Endothelial cell of umbilical vein (primary cell): ENCODE data around the gene GTF3C5. TPM values are rescaled to one million over a fixed set of nuclear protein-coding genes. Genes with fewer than 3 reads are reported as not detected.

Source experiments
- BruUV-seq: library from RNA; stranded (reverse); fragments of 400-500 nt; replicated peaks from 2 replicates; lab custom pipeline; 2021; lab: Mats Ljungman, UMichigan
- CTCF ChIA-PET: fragments of 300-600, 350-600 bp; sonication (Branson Sonifier 250); formaldehyde crosslinking; loops from one replicate; lab custom pipeline; 2021; ENCODE audit warnings: antibody characterized with exemption, inconsistent platforms; lab: Charles Lee
- POLR2A ChIA-PET: fragments of 300-600, 350-600 bp; sonication (Branson Sonifier 250); formaldehyde crosslinking; loops from one replicate; lab custom pipeline; 2021; ENCODE audit warnings: antibody characterized with exemption, inconsistent platforms; lab: Charles Lee
- DNase-seq: peaks from one replicate; pipeline ENCODE4 v3.0.0-alpha.2; 2011; ENCODE audit warnings: low read depth, low spot score
- FAIRE-seq: peaks from 2 replicates; lab custom pipeline; 2011; peaks lifted over from hg19 to GRCh38; lab: Jason Lieb, UNC
- H2AFZ ChIP-seq: 2 replicates; pipeline ENCODE4 v1.6.0; 2012; ENCODE audit warnings: low read depth, low read length, control low read depth, inconsistent platforms
- H3K27ac ChIP-seq: 2 replicates; pipeline ENCODE4 v1.5.1; 2011; ENCODE audit warnings: low read depth, mild to moderate bottlenecking, control low read depth, low read length, moderate library complexity; ENCODE audit not compliant: insufficient read depth
- H3K27me3 ChIP-seq, 2 experiments: 2 replicates each; pipeline versions ENCODE4 v1.6.0 to v1.6.1; 2011; ENCODE audit warnings: low read length in 2 of 2, mixed read lengths in 1 of 2; ENCODE audit not compliant: control insufficient read depth in 2 of 2, insufficient read depth in 2 of 2
- H3K36me3 ChIP-seq, 2 experiments: 2 replicates in 1 of 2; 3 replicates in 1 of 2; pipeline ENCODE4 v1.5.1; 2011; ENCODE audit warnings: low read length in 2 of 2, mild to moderate bottlenecking in 1 of 2, moderate library complexity in 1 of 2; ENCODE audit not compliant: control insufficient read depth in 2 of 2, insufficient read depth in 2 of 2; ENCODE audit errors: extremely low read depth in 1 of 2
- H3K4me1 ChIP-seq: 3 replicates; pipeline ENCODE4 v1.5.1; 2011; ENCODE audit warnings: mild to moderate bottlenecking, low read length; ENCODE audit not compliant: control insufficient read depth, insufficient read depth; ENCODE audit errors: extremely low read depth
- H3K4me2 ChIP-seq: 2 replicates; pipeline ENCODE4 v1.6.1; 2011; ENCODE audit warnings: low read length, control low read depth, mixed read lengths; ENCODE audit not compliant: insufficient read depth
- H3K4me3 ChIP-seq, 3 experiments: fragments of 200-600 bp in 1 of 3; sonication (generic), shearing (Covaris generic) in 1 of 3; replicated peaks in 1 of 3; 2 replicates each; pipeline ENCODE4 v1.5.1; 2011 to 2016; ENCODE audit warnings: control low read depth in 3 of 3, low read length in 3 of 3, mild to moderate bottlenecking in 2 of 3, inconsistent platforms in 1 of 3, low read depth in 1 of 3, moderate library complexity in 1 of 3; ENCODE audit not compliant: insufficient read depth in 1 of 3
- H3K79me2 ChIP-seq: 2 replicates; pipeline ENCODE4 v1.6.0; 2012; ENCODE audit warnings: low read length, inconsistent platforms; ENCODE audit not compliant: control insufficient read depth, insufficient read depth
- H3K9ac ChIP-seq: replicated peaks from 2 replicates; pipeline ENCODE3; 2011; ENCODE audit warnings: low read length, control low read depth; ENCODE audit not compliant: insufficient read depth; ENCODE audit errors: extremely low read depth
- H3K9me1 ChIP-seq: replicated peaks from 3 replicates; pipeline ENCODE4 v1.6.0; 2011; ENCODE audit warnings: mild to moderate bottlenecking, low read length; ENCODE audit not compliant: control insufficient read depth, insufficient read depth; ENCODE audit errors: extremely low read depth
- H3K9me3 ChIP-seq: replicated peaks from 2 replicates; pipeline ENCODE4 v1.5.1; 2012; ENCODE audit warnings: low read length, inconsistent platforms; ENCODE audit not compliant: control insufficient read depth, insufficient read depth
- H4K20me1 ChIP-seq: replicated peaks from 2 replicates; pipeline ENCODE3; 2011; ENCODE audit warnings: mild to moderate bottlenecking, low read length; ENCODE audit not compliant: control insufficient read depth, insufficient read depth; ENCODE audit errors: extremely low read depth
- EZH2 ChIP-seq: IDR thresholded peaks from 2 replicates; pipeline ENCODE4 v1.6.1; 2012; ENCODE audit warnings: borderline replicate concordance, low read depth, mild to moderate bottlenecking, moderate library complexity, low read length, inconsistent platforms; ENCODE audit not compliant: severe bottlenecking
- FOS ChIP-seq: IDR thresholded peaks from 2 replicates; pipeline ENCODE4 v1.6.1; 2011; ENCODE audit warnings: mild to moderate bottlenecking, low read length, moderate library complexity, borderline replicate concordance; ENCODE audit not compliant: insufficient read depth
- GATA2 ChIP-seq: IDR thresholded peaks from 2 replicates; pipeline ENCODE4 v1.7.0; 2011; ENCODE audit warnings: low read depth, mild to moderate bottlenecking, moderate library complexity, mixed read lengths, low read length; ENCODE audit not compliant: insufficient read length, insufficient read depth
- JUN ChIP-seq: IDR thresholded peaks from 2 replicates; pipeline ENCODE4 v1.6.1; 2011; ENCODE audit warnings: borderline replicate concordance, low read depth; ENCODE audit not compliant: insufficient read length, insufficient read depth
- MYC ChIP-seq: IDR thresholded peaks from one replicate; pipeline ENCODE4 v1.6.1; 2011; ENCODE audit warnings: mild to moderate bottlenecking, low read depth, low read length
- POLR2A ChIP-seq: IDR thresholded peaks from 2 replicates; pipeline ENCODE4 v1.6.1; 2012; ENCODE audit warnings: low read depth, mild to moderate bottlenecking, control low read depth, low read length
- POLR2AphosphoS5 ChIP-seq: IDR thresholded peaks from 2 replicates; pipeline ENCODE4 v1.6.1; 2012; ENCODE audit warnings: low read depth, mild to moderate bottlenecking, control low read depth, low read length, moderate library complexity; ENCODE audit not compliant: insufficient read depth
- dilution Hi-C: fragments of 300-500 bp; cut with MboI; formaldehyde crosslinking; loops from one replicate; pipeline ENCODE4 v1.15.0; 2019; ENCODE audit warnings: low sequenced_read_pairs; ENCODE audit not compliant: extremely low pct_ligation_motif_present
- intact Hi-C: fragments of 100-400 bp; cut with micrococcal nuclease; formaldehyde crosslinking; loops from one replicate; pipeline ENCODE4 v1.10.0; 2022
- polyA plus RNA-seq, 4 experiments: library from polyadenylated mRNA; depleted of rRNA in 3 of 4; stranded (reverse) in 3 of 4; unstranded in 1 of 4; fragments of >200 nt; gene quantifications; 2 replicates each; pipeline versions ENCODE4 v1.2.1 to v1.2.3, GENCODE V29; 2011 to 2012; ENCODE audit warnings: missing spikeins in 1 of 4
- total RNA-seq: library from RNA; stranded (reverse); gene quantifications from 2 replicates; pipeline ENCODE4 v1.2.3, GENCODE V29; 2021
- TF ChIP-seq, protein P1 (sequence below): IDR thresholded peaks from 2 replicates; pipeline ENCODE4 v1.6.1; 2011; ENCODE audit not compliant: insufficient read depth, insufficient read length
- TF ChIP-seq, protein P2 (sequence below), 2 donors: IDR thresholded peaks; 1 replicate in 1 of 2; 2 replicates in 1 of 2; pipeline ENCODE4 v1.5.1; 2011; ENCODE audit warnings: low read length in 2 of 2, mild to moderate bottlenecking in 2 of 2, moderate library complexity in 2 of 2, control low read depth in 1 of 2, inconsistent platforms in 1 of 2, low read depth in 1 of 2; ENCODE audit not compliant: insufficient read depth in 1 of 2; ENCODE audit errors: extremely low read depth in 1 of 2

GTF3C5 gene
- total and polyA plus RNA-seq, 2 donors (not counting 3 experiments of a cell fraction or from before 2014, with no cell fraction given), result 65.6 to 73.8 TPM

GRCh38 chr9:133008406-133008805 is 22.4 kb upstream of the GTF3C5 start:
- ChIA-PET CTCF (no interaction called here), POLR2A (no interaction called here)
- FAIRE-seq (no peak), DNase-seq (no peak)
- Histone ChIP-seq H3K9me3 (no peaks in the 10 kb centered on the region), H3K79me2 (no peaks in the 10 kb centered on the region), H4K20me1 (no peaks in the 10 kb centered on the region), H2AFZ (no peak overlapping the region), H3K9ac (no peak overlapping the region), H3K27me3 (peaks cover 0 to 2% of the 10 kb centered on the region in 2 experiments), H3K36me3 (no peaks in the 10 kb centered on the region), H3K4me2 (no peak overlapping the region), H3K4me3 (no peak overlapping the region), H3K9me1 (no peaks in the 10 kb centered on the region), H3K4me1 (no peaks in the 10 kb centered on the region), H3K27ac (no peak overlapping the region)
- no peak for TF ChIP-seq POLR2AphosphoS5
- no peak for TF ChIP-seq POLR2A
- no peak for TF ChIP-seq JUN
- TF ChIP-seq, protein P1, sequence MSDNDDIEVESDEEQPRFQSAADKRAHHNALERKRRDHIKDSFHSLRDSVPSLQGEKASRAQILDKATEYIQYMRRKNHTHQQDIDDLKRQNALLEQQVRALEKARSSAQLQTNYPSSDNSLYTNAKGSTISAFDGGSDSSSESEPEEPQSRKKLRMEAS, result no peak
- TF ChIP-seq, protein P2, sequence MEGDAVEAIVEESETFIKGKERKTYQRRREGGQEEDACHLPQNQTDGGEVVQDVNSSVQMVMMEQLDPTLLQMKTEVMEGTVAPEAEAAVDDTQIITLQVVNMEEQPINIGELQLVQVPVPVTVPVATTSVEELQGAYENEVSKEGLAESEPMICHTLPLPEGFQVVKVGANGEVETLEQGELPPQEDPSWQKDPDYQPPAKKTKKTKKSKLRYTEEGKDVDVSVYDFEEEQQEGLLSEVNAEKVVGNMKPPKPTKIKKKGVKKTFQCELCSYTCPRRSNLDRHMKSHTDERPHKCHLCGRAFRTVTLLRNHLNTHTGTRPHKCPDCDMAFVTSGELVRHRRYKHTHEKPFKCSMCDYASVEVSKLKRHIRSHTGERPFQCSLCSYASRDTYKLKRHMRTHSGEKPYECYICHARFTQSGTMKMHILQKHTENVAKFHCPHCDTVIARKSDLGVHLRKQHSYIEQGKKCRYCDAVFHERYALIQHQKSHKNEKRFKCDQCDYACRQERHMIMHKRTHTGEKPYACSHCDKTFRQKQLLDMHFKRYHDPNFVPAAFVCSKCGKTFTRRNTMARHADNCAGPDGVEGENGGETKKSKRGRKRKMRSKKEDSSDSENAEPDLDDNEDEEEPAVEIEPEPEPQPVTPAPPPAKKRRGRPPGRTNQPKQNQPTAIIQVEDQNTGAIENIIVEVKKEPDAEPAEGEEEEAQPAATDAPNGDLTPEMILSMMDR (IDR thresholded peaks at IDR 0.05; ENCODE audit: extremely low read depth in 1 of 2, insufficient read depth in 1 of 2, low read depth in 1 of 2, low read length in 2 of 2), result no peak
- no peak for TF ChIP-seq GATA2
- TF ChIP-seq FOS, result no peak
- no peak for TF ChIP-seq MYC
- TF ChIP-seq EZH2, result no peak
- no TSS peak for BruUV-seq
- dilution Hi-C loops, result no loop called here
- intact Hi-C loops, result no loop called here
